ENCODE data around the gene GMDS. TPM values are rescaled to one million over a fixed set of nuclear protein-coding genes. Genes with fewer than 3 reads are reported as not detected.

The GMDS gene
- total RNA-seq, 1 donor: 23.2 TPM

DNA sequence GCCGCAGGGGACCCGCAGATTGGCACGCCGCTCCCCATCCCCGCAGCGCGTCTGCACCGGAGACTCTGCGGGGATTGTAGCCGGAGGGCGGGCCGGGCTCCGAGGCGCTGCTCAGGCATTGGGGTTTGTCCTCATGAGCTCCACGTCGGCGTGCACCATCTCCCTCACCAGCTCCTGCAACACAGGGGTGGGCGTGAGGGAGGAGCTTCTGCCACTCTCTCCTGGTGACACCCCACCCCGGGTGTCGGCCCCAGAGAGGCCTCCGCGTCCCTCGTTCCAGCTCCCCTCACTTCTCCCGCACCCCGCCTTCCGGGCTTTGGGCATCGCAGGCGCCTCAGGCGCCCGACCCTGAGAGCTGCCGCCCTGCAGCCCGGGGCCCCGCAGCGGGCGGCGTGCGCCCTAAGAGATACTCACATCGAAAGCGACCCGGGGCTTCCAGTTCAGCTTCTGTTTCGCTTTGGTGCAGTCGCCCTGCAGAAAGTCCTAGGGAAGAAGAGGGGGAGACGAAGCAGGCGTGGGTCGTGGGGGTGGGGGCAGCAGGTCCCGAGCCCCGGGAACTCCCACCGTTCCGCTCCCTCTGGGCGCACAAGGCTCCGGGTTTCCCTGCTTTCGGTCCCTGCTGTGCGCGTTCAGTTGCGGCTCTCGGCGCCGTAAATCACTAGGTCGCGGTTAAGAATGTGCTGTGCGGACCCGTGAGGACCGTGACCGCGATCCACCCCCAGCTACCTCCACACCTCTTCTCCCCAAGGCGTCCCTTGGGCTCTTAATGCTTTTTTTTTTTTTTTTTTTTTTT is 621.2 kb downstream of the GMDS start:
- Histone ChIP-seq H3K27me3 (ENCODE audit: insufficient read depth, low read length) (no peaks in the 10 kb centered on the region), H3K27ac (ENCODE audit: low read depth, low read length) (peak overlapping the region; percentile 81), H3K36me3 (ENCODE audit: insufficient read depth, low read length) (peaks cover 6% of the 10 kb centered on the region), H4K20me1 (ENCODE audit: insufficient read depth, low read length) (no peaks in the 10 kb centered on the region), H3K4me3 (ENCODE audit: insufficient read depth, low read length) (peak overlapping the region; percentile 86), H3K79me2 (ENCODE audit: insufficient read depth, low read length) (peaks cover 61% of the 10 kb centered on the region), H2AFZ (ENCODE audit: low read length) (peak overlapping the region; percentile 82), H3K4me1 (ENCODE audit: insufficient read depth, low read length) (peaks cover 43% of the 10 kb centered on the region), H3K9me3 (ENCODE audit: low read depth, low read length) (no peaks in the 10 kb centered on the region), H3K4me2 (ENCODE audit: insufficient read depth, low read length) (peak overlapping the region; percentile 96)
- TF ChIP-seq, protein P1, sequence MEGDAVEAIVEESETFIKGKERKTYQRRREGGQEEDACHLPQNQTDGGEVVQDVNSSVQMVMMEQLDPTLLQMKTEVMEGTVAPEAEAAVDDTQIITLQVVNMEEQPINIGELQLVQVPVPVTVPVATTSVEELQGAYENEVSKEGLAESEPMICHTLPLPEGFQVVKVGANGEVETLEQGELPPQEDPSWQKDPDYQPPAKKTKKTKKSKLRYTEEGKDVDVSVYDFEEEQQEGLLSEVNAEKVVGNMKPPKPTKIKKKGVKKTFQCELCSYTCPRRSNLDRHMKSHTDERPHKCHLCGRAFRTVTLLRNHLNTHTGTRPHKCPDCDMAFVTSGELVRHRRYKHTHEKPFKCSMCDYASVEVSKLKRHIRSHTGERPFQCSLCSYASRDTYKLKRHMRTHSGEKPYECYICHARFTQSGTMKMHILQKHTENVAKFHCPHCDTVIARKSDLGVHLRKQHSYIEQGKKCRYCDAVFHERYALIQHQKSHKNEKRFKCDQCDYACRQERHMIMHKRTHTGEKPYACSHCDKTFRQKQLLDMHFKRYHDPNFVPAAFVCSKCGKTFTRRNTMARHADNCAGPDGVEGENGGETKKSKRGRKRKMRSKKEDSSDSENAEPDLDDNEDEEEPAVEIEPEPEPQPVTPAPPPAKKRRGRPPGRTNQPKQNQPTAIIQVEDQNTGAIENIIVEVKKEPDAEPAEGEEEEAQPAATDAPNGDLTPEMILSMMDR (IDR thresholded peaks at IDR 0.05; ENCODE audit: extremely low read depth, low read depth, low read length): no peak
- peak; percentile 96 for DNase-seq (ENCODE audit: insufficient read length, low spot score, missing footprints)

DNA sequence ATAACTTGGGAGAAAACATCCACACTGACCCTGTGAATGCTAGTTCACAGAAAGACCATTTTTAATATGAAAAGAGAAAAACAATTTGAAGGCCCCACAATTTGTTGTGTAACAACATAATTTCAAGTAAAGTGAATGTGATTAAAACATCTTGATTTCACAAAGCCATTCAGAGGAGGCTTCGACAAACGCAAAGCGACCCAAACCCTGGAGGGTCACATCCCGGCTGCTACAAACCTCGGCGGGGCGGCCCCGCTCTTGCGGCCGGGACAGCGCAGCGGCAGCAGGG is 621.7 kb downstream of the GMDS start:
- Histone ChIP-seq H3K79me2 (ENCODE audit: insufficient read depth, low read length) (peaks cover 67% of the 10 kb centered on the region), H3K9me3 (ENCODE audit: low read depth, low read length) (no peaks in the 10 kb centered on the region), H3K36me3 (ENCODE audit: insufficient read depth, low read length) (peaks cover 6% of the 10 kb centered on the region), H2AFZ (ENCODE audit: low read length) (peak overlapping the region; percentile 82), H3K4me3 (ENCODE audit: insufficient read depth, low read length) (peak overlapping the region; percentile 86), H3K4me1 (ENCODE audit: insufficient read depth, low read length) (peaks cover 48% of the 10 kb centered on the region), H3K27ac (ENCODE audit: low read depth, low read length) (peak overlapping the region; percentile 81), H3K4me2 (ENCODE audit: insufficient read depth, low read length) (peak overlapping the region; percentile 96), H3K27me3 (ENCODE audit: insufficient read depth, low read length) (no peaks in the 10 kb centered on the region), H4K20me1 (ENCODE audit: insufficient read depth, low read length) (no peaks in the 10 kb centered on the region)
- TF ChIP-seq, protein P1 (IDR thresholded peaks at IDR 0.05; ENCODE audit: extremely low read depth, low read depth, low read length): no peak
- DNase-seq (ENCODE audit: insufficient read length, low spot score, missing footprints): no peak

DNA sequence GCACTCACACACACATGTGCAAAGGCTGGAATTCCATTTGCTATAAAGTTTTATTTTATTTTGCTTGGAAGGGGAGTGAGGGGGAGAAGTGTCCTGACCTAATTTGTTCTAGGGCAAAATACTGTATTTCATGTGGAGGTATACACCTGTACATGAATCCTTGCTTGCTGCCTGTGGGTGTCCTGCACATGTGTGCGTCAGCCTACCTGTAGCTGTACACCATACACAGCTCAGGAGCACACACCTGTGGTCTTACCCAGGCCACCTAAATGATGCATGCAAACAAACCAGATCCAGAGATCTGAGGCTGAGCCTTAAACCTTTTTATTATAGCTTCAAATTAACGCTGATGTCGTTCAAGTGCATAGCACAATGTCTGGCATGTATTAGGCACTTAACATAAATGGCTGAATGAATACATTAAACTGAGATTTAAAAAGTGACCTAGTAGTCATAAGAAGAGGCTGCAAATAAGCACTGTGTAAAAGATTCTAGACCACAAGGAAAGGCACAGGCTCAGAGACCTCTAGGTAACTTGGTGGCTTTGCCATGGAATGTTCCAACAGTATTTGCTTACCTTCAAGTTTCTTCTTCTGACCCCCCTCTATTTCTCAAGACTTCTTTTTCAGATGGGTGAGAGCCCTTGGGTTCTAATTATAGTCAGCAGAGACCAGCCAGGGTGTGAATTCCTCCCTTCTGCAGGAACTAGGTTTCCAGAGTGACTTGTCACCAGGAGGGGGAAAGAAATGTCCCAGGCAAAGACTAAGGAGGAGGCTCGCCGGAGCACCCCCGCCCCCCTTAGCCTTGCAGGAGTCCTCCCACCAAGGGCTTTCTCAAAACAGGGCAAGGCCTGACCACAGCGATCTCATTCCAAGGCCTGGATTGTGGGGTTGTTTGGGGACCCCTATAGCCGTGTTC is 622.3 kb downstream of the GMDS start:
- peaks cover 6% of the 10 kb centered on the region for H3K36me3 ChIP-seq (ENCODE audit: insufficient read depth, low read length)
- H3K4me1 ChIP-seq (ENCODE audit: insufficient read depth, low read length): peaks cover 54% of the 10 kb centered on the region
- no peaks in the 10 kb centered on the region for H3K27me3 ChIP-seq (ENCODE audit: insufficient read depth, low read length)
- peaks cover 73% of the 10 kb centered on the region for H3K79me2 ChIP-seq (ENCODE audit: insufficient read depth, low read length)
- H3K9me3 ChIP-seq (ENCODE audit: low read depth, low read length): no peaks in the 10 kb centered on the region
- peak overlapping the region; percentile 18 for H2AFZ ChIP-seq (ENCODE audit: low read length)
- peak overlapping the region; percentile 96 for H3K4me2 ChIP-seq (ENCODE audit: insufficient read depth, low read length)
- peak overlapping the region; percentile 86 for H3K4me3 ChIP-seq (ENCODE audit: insufficient read depth, low read length)
- DNase-seq (ENCODE audit: insufficient read length, low spot score, missing footprints): peak; percentile 89
- no peaks in the 10 kb centered on the region for H4K20me1 ChIP-seq (ENCODE audit: insufficient read depth, low read length)
- H3K27ac ChIP-seq (ENCODE audit: low read depth, low read length): peak overlapping the region; percentile 81
- TF ChIP-seq, protein P1 (IDR thresholded peaks at IDR 0.05; ENCODE audit: extremely low read depth, low read depth, low read length): no peak
